ENCODE data around the gene ABHD17C.

The ABHD17C gene

DNA sequence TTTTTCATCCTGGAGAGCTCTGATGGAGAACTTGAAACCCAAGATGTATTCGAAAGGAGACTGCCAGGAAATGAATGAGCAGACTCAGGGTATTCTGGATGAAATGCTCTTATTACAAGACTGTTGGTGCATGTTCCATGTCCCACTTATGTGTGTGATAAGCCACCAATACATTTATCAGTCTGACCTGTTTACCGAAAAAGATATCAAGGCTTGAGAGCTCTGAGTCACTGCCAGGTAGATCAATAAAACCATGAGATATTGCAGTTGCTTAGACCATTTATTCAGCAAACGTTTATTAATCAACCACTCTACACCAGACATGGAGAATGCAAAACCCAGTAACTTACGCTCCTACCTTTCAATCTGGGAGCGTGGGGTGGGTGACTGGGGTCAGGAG is 101.3 kb downstream of the ABHD17C start:
- H2AFZ ChIP-seq (ENCODE audit: low read depth, low read length) = no peak overlapping the region
- H3K4me3 ChIP-seq (ENCODE audit: low read length) = no peak overlapping the region
- H3K9me3 ChIP-seq (ENCODE audit: low read length) = no peaks in the 10 kb centered on the region
- no peaks in the 10 kb centered on the region for H3K27me3 ChIP-seq (ENCODE audit: insufficient read depth, low read length)
- H3K36me3 ChIP-seq (ENCODE audit: insufficient read depth, low read length) = no peaks in the 10 kb centered on the region
- H3K4me1 ChIP-seq (ENCODE audit: insufficient read depth, low read length) = no peaks in the 10 kb centered on the region

DNA sequence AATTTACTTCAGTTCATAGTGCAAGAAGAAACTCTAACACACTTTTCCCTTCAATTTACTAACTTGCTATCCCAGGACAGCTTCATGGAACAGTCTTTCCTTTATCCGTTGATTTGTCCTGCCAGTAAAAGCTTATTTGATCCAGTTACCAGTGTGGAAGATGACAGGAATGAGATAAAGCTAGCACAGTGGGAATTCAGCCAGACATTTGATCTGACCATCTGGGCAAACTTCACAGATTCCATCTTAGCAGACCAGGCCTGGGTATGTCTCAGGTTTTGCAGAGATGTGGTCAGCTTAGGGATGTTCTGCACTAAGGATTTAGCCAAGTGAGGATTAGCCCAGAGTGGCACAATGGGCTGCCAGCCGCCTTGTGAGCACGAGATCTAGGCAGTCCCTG is 103.8 kb downstream of the ABHD17C start:
- Histone ChIP-seq H3K9me3 (ENCODE audit: low read length) (no peaks in the 10 kb centered on the region), H2AFZ (ENCODE audit: low read depth, low read length) (no peak overlapping the region), H3K4me3 (ENCODE audit: low read length) (no peak overlapping the region), H3K36me3 (ENCODE audit: insufficient read depth, low read length) (no peaks in the 10 kb centered on the region), H3K27me3 (ENCODE audit: insufficient read depth, low read length) (no peaks in the 10 kb centered on the region), H3K4me1 (ENCODE audit: insufficient read depth, low read length) (no peaks in the 10 kb centered on the region)

DNA sequence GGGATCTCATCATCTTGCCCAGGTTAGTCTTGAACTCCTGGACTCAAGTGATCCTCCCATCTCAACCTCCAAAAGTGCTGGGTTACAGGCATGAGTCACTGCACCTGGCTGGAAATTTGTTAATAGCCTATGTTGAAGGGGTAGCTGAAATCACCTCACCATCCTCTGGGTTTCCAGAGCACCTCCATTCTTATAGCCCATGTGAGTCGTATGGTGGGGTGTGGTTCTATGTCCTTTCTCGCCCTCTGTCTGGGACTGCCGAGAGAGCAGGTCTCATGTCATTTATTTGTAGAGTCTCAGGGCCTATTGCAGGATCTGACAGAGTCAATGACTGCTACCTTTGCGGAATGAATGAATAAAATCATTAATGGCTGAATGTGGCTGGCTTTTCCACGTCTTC is 105.0 kb downstream of the ABHD17C start:
- Histone ChIP-seq H3K4me1 (ENCODE audit: insufficient read depth, low read length) (no peaks in the 10 kb centered on the region), H2AFZ (ENCODE audit: low read depth, low read length) (no peak overlapping the region), H3K4me3 (ENCODE audit: low read length) (no peak overlapping the region), H3K36me3 (ENCODE audit: insufficient read depth, low read length) (no peaks in the 10 kb centered on the region), H3K27me3 (ENCODE audit: insufficient read depth, low read length) (peaks cover 9% of the 10 kb centered on the region), H3K9me3 (ENCODE audit: low read length) (no peaks in the 10 kb centered on the region)

DNA sequence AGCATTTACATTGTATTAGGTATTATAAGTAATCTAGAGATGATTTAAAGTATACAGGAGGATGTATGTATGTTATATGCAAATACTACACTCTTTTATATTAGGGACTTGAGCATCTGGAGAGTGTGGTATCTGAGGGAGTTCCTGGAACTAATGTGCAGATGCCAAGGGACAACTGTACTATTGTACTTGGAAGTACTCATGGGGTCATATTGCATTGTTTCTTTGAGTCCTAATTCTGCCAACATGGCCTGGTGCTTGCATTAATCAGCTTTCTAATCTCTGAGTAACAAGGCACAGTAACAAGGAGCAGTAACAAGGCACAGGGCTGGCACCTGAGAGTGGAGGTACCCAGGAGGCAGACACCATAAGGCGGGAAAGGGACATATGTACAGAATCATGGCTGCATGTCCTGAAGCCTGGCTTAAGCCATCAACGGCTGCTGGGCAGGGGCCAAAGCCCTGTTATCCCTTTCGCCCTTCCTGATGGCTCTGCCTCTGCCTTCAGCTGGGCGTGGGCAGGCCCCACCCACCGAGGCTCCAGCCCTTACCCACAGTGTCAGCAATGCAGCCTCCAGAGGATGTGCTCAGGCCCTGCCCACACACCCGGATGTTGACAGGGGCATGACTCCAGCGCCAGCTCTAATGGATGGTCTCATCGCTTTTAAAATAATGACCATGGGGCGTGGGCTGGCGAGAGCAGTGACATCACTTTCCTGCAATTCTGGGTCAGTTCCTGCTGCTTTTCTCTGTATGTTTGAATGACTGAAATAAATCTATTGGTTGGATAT is 107.0 kb downstream of the ABHD17C start:
- no peaks in the 10 kb centered on the region for H3K4me1 ChIP-seq (ENCODE audit: insufficient read depth, low read length)
- no peak overlapping the region for H2AFZ ChIP-seq (ENCODE audit: low read depth, low read length)
- no peak overlapping the region for H3K4me3 ChIP-seq (ENCODE audit: low read length)
- H3K36me3 ChIP-seq (ENCODE audit: insufficient read depth, low read length) = no peaks in the 10 kb centered on the region
- peaks cover 19% of the 10 kb centered on the region for H3K27me3 ChIP-seq (ENCODE audit: insufficient read depth, low read length)
- no peaks in the 10 kb centered on the region for H3K9me3 ChIP-seq (ENCODE audit: low read length)

DNA sequence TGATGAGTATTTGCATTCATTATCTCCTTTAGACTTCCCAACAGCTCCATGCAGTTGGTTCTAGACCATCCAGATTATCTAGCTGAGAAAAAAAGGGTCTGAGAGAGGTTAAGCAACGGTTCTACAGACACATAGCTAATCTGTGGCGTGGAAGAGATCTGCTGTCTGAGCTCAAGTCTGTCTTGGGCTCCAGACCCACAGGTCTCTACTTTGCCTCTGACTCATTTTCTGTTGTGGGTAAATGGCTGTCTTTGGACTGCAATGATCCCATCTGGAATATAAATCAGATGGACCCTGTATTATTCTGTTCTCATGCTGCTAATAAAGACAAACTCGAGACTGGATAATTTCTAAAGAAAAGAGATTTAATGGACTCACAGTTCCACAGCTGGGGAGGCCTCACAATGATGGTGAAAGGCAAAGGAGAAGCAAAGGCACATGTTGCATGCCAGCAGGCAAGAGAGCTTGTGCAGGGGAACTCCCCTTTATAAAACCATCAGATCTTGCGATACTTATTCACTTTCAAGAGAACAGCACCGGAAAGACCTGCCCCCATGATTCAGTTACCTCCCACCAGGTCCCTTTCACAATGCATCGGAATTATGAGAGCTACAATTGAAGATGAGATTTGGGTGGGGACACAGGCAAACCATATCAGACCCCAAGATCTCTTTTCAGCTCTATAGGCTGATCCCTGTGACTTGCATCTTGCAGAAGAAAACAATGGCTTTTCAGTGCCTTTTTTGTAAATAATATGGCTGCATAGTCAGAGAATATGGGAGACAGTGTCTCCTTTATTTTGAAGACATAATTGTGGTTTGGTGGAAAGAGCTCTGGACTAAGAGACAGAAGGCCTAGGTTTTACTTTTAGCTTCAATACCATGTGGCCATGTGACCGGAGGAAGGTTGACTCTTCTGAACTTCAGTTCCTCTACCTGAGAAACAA is 108.7 kb downstream of the ABHD17C start:
- Histone ChIP-seq H3K27me3 (ENCODE audit: insufficient read depth, low read length) (peaks cover 19% of the 10 kb centered on the region), H3K4me1 (ENCODE audit: insufficient read depth, low read length) (no peaks in the 10 kb centered on the region), H3K36me3 (ENCODE audit: insufficient read depth, low read length) (no peaks in the 10 kb centered on the region), H3K9me3 (ENCODE audit: low read length) (no peaks in the 10 kb centered on the region), H3K4me3 (ENCODE audit: low read length) (no peak overlapping the region), H2AFZ (ENCODE audit: low read depth, low read length) (no peak overlapping the region)

DNA sequence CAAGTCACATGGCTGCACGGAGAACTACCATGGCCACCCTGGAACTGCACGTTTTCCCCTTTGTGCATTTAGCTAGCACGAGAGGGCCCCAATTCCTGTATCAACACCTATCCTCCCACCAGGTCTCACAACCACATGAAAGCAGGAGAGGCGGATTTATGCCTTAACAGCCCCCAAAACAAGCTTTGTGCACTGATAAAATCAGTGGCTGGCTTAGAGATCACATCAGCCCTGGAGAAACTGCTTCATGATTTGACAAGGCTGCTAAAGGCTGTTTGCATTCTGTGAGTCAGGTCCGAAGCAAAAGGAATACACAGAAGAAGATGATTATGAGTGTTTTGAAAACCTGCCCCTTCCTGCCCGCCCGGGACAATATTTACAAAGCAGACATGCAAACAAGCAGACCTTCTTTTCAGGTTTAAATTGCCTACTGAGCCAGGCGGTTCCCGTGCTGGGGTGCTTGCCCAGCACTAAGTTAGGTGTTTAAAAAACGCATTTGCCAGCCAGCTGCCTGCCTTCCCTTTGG is 109.9 kb downstream of the ABHD17C start:
- no peaks in the 10 kb centered on the region for H3K4me1 ChIP-seq (ENCODE audit: insufficient read depth, low read length)
- no peaks in the 10 kb centered on the region for H3K9me3 ChIP-seq (ENCODE audit: low read length)
- H2AFZ ChIP-seq (ENCODE audit: low read depth, low read length) = no peak overlapping the region
- H3K4me3 ChIP-seq (ENCODE audit: low read length) = no peak overlapping the region
- H3K27me3 ChIP-seq (ENCODE audit: insufficient read depth, low read length) = peaks cover 24% of the 10 kb centered on the region
- H3K36me3 ChIP-seq (ENCODE audit: insufficient read depth, low read length) = no peaks in the 10 kb centered on the region

Measured in neuron (in vitro differentiated cells).